Transverse colon (tissue), 4 donors: Measurements from ENCODE around the gene ABCG1. TPM values are rescaled to one million over a fixed set of nuclear protein-coding genes. Genes with fewer than 3 reads are reported as not detected.
A peak's percentile ranks its signal among the peaks of the same experiment; 100 is the strongest.

Experiments
- DNase-seq: peaks from one replicate; pipeline ENCODE4 v3.0.0-alpha.2; 2019
- H3K27ac ChIP-seq, 4 donors: fragments of 200-600 bp; sonication (generic); 2 replicates each; pipeline ENCODE4 v1.5.1; 2016 to 2018; ENCODE audit warnings: inconsistent platforms in 4 of 4
- H3K27me3 ChIP-seq: fragments of 200-600 bp; sonication (generic); 2 replicates; pipeline ENCODE4 v1.5.1; 2017; ENCODE audit warnings: inconsistent platforms
- H3K36me3 ChIP-seq, 4 donors: fragments of 200-600 bp; sonication (generic); 2 replicates each; pipeline ENCODE4 v1.5.1; 2017 to 2019; ENCODE audit warnings: inconsistent platforms in 4 of 4
- H3K4me1 ChIP-seq, 4 donors: fragments of 200-600 bp; sonication (generic); 2 replicates each; pipeline ENCODE4 v1.5.1; 2017 to 2020; ENCODE audit warnings: inconsistent platforms in 4 of 4
- H3K4me3 ChIP-seq, 4 donors: fragments of 200-600 bp; sonication (generic); 1 replicate in 1 of 4; 2 replicates in 3 of 4; pipeline versions ENCODE4 v1.5.1 to v1.6.1; 2017 to 2019; ENCODE audit warnings: inconsistent platforms in 4 of 4
- H3K9me3 ChIP-seq, 2 donors: fragments of 200-600 bp; sonication (generic); 2 replicates each; pipeline ENCODE4 v1.5.1; 2017 to 2019; ENCODE audit warnings: inconsistent platforms in 2 of 2
- EP300 ChIP-seq: sonication (generic); formaldehyde crosslinking; IDR thresholded peaks from one replicate; pipeline ENCODE4 v1.6.1; 2017; ENCODE audit warnings: antibody characterized with exemption, low read depth
- POLR2A ChIP-seq: fragments of 450-650 bp; IDR thresholded peaks from one replicate; pipeline ENCODE4 v1.6.1; 2016; ENCODE audit warnings: antibody characterized with exemption, mild to moderate bottlenecking, moderate library complexity
- POLR2AphosphoS5 ChIP-seq, 3 donors: sonication (generic); formaldehyde crosslinking; IDR thresholded peaks; one replicate each; pipeline ENCODE4 v1.6.1; 2016; ENCODE audit warnings: antibody characterized with exemption in 3 of 3
- WGBS, 2 donors: methylation state at CpG; one replicate each; pipeline ENCODE4 v1.1.5; 2018; ENCODE audit warnings: low coverage in 1 of 2; 5-methylcytosine and 5-hydroxymethylcytosine counted together
- in situ Hi-C, 4 donors: fragments of 200-750 bp; cut with MboI; loops; one replicate each; pipeline versions ENCODE4 v1.15.0 to v1.15.1; 2017; ENCODE audit warnings: low sequenced_read_pairs in 3 of 4, low pct_ligation_motif_present in 1 of 4, low pct_unique_long_range_greater_than_20kb in 1 of 4
- intact Hi-C: fragments of 100-400 bp; cut with DNase I; formaldehyde crosslinking; loops from one replicate; pipeline ENCODE4 v1.15.1; 2023; ENCODE audit warnings: low total_unique reads
- total RNA-seq, 4 donors: library from RNA; depleted of rRNA; stranded (reverse); fragments of >200 nt; gene quantifications; one replicate each; pipeline ENCODE4 v1.1.0, GENCODE V29; 2016
- TF ChIP-seq, protein P1 (sequence below), 5 experiments: fragments of 200-600 bp in 3 of 5; fragments of 450-650 bp in 2 of 5; sonication (generic) in 3 of 5; IDR thresholded peaks; 1 replicate in 2 of 5; 2 replicates in 3 of 5; pipeline ENCODE4 v1.5.1; 2016 to 2017; ENCODE audit warnings: antibody characterized with exemption in 5 of 5, inconsistent platforms in 3 of 5, mild to moderate bottlenecking in 2 of 5, moderate library complexity in 1 of 5

Gene ABCG1
- total RNA-seq, 4 donors from 2014 or later, result 17.1 to 67.7 (median 53.2) TPM

DNA sequence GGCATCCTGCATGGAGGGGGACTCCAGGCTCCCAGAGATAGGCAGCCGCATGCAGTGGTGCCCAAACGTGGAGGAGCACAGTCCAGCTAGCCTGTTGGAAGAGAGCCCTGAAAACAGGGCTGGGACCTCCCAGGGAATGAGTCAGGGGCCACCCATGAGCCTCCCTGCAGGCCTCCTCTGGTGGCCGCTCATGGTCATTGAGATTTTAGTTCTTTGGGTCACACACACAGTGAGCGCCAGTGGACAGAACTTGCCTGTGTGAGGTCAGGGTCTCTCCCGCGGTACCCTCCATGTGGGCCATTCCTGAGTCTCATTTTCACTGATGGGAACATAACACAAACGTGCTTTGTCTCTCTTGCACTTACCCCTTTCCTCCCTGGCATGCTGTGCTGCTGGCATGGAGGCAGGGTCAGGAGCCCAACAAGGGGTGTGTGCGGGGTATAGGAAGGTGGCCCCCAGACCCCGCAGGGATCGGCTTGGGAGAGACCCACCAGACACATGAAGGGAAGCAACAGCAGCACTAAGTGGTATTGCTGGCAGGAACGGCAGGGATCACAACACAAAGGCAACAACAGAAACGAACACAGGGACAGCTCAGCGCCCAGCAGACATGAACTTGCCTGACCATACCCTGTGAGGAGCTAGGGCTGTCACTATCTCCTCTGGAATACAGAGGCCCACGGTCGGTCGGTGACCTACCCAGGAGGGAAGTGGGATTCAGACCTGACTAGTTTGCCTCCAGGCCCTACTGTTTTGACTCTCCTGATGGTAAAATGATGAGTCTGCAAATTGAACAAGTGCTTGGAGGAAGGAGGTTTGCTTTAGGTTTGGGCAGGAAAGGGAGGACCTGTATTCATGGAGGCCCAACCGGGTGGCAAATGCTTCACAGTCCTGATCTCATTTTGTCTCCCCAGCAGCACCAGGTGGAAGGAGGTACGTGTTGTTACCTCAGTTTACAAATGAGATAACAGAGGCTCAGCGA is 31.8 kb downstream of the ABCG1 start:
- TF ChIP-seq EP300 (no peak), POLR2AphosphoS5 (IDR thresholded peaks at IDR 0.05) (no peak), POLR2A (no peak)
- TF ChIP-seq, protein P1, sequence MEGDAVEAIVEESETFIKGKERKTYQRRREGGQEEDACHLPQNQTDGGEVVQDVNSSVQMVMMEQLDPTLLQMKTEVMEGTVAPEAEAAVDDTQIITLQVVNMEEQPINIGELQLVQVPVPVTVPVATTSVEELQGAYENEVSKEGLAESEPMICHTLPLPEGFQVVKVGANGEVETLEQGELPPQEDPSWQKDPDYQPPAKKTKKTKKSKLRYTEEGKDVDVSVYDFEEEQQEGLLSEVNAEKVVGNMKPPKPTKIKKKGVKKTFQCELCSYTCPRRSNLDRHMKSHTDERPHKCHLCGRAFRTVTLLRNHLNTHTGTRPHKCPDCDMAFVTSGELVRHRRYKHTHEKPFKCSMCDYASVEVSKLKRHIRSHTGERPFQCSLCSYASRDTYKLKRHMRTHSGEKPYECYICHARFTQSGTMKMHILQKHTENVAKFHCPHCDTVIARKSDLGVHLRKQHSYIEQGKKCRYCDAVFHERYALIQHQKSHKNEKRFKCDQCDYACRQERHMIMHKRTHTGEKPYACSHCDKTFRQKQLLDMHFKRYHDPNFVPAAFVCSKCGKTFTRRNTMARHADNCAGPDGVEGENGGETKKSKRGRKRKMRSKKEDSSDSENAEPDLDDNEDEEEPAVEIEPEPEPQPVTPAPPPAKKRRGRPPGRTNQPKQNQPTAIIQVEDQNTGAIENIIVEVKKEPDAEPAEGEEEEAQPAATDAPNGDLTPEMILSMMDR (IDR thresholded peaks at IDR 0.05), result no peak
- Histone ChIP-seq H3K4me3 (no peak overlapping the region), H3K4me1 (peaks cover 3 to 22% (median 5%) of the 10 kb centered on the region in 4 donors), H3K36me3 (no peaks in the 10 kb centered on the region), H3K27me3 (no peaks in the 10 kb centered on the region), H3K27ac (no peak overlapping the region), H3K9me3 (no peaks in the 10 kb centered on the region)
- in situ Hi-C loops, result loop anchor here in 1 of 4 donors (10.0 kb wide), 1 partner anchor 96 kb away; no protein-coding TSS in a partner anchor
- 89% methylated on average over 19 of the region's 19 CpGs; no CpG with 5 or more reads in 1 of the 2 donors for WGBS, 2 donors
- intact Hi-C loops, result no loop called here
- no peak for DNase-seq

DNA sequence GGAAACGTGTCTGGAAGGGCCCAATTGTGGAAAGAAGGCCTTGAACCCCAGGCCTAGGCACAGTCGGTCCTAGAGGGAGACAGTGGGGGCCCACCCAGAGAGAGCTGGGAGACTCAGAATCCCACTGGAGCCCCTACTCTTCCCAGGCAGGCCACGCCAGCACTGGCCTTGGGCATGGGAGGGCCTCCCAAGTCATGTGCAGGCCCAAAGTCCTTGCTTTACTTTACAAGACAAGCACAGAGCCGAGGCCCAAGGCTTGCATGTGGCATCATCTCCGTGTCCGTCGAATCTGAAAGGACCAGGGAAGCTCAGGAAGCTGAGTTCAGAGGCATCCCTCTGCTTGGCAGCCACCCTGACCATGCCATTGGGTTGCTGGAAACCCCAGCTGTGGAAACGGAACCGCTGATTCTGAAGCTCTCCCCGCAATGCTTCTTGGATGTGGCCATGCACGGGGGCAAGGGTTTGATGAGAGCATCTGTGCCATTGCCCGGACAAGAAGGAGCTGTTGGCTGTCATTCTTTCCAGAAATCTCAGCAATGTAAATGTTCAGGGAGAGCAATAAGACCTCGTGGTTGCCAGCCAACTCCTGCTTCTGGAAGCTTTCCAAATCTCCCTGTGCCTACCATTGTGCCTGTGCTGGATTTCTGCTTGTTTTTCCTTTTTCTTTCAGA is 32.8 kb downstream of the ABCG1 start:
- no peak for DNase-seq
- Histone ChIP-seq H3K9me3 (no peaks in the 10 kb centered on the region), H3K27me3 (no peaks in the 10 kb centered on the region), H3K4me3 (no peak overlapping the region), H3K4me1 (peaks cover 3 to 20% (median 5%) of the 10 kb centered on the region in 4 donors), H3K36me3 (no peaks in the 10 kb centered on the region), H3K27ac (no peak overlapping the region)
- intact Hi-C loops, result no loop called here
- in situ Hi-C loops, result loop anchor here in 1 of 4 donors (10.0 kb wide), 1 partner anchor 97 kb away; no protein-coding TSS in a partner anchor
- TF ChIP-seq, protein P1 (IDR thresholded peaks at IDR 0.05), result no peak
- TF ChIP-seq POLR2A, result no peak
- TF ChIP-seq POLR2AphosphoS5 (IDR thresholded peaks at IDR 0.05), result no peak
- TF ChIP-seq EP300, result no peak
- WGBS, 2 donors, result 17 to 81% methylated on average over 1 to 13 of the region's 13 CpGs

DNA sequence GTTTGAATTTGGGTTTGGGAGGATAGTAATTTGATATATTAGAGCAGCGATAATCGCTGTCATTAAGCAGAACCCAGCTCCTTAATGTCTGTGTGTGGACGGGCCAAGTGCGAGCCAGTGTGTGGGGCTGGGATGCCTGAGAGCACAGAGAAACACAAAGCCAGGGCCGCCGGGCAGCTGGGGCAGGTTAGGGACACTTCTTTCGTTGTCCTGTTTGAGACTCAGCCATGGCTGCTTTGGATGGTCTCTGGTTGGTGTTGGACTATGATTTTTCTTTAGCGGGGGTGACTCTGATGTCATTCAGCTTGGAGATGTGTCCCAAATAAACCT is 33.4 kb downstream of the ABCG1 start:
- Histone ChIP-seq H3K27me3 (no peaks in the 10 kb centered on the region), H3K36me3 (no peaks in the 10 kb centered on the region), H3K27ac (no peak overlapping the region), H3K4me3 (no peak overlapping the region), H3K9me3 (no peaks in the 10 kb centered on the region), H3K4me1 (peaks cover 3 to 20% (median 5%) of the 10 kb centered on the region in 4 donors)
- 90% methylated on average over 2 to 8 of the region's 8 CpGs for WGBS, 2 donors
- in situ Hi-C loops, result loop anchor here in 1 of 4 donors (10.0 kb wide), 1 partner anchor 97 kb away; no protein-coding TSS in a partner anchor
- TF ChIP-seq, protein P1 (IDR thresholded peaks at IDR 0.05), result no peak
- TF ChIP-seq POLR2AphosphoS5 (IDR thresholded peaks at IDR 0.05) (no peak), EP300 (no peak), POLR2A (no peak)
- no peak for DNase-seq
- intact Hi-C loops, result no loop called here

DNA sequence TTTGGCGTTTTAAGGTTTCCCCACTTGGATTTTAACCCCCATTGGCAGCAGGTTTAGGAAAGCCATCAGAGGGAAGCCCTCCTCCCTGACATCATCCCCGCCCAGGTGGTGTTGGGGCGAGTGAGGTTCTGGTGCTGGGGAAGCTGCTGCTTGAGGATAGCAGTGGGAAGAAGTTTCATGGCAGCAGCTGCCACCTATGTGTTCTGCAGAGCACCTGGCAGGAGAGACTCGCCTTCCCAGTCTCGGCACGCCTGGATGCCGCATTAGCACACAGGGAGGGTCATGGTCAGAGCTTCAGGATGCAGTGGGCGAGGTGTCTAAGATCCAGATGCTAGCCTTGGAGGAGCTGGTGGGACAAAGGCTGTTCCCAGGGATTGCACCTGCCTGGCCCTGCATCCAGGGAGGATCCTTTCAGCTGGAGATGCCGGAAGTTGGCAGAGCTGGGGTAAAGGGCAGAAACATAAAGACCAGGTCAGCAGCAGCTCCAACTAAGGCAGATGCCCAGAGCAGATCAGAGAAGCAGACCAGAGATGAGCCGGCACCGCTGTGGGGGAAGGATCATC is 33.9 kb downstream of the ABCG1 start:
- H3K27me3 ChIP-seq, result no peaks in the 10 kb centered on the region
- H3K4me3 ChIP-seq, result no peak overlapping the region
- no peak overlapping the region for H3K27ac ChIP-seq
- intact Hi-C loops, result no loop called here
- WGBS, 2 donors, result 57 to 76% methylated on average over 4 to 11 of the region's 11 CpGs
- in situ Hi-C loops, result loop anchor here in 1 of 4 donors (10.0 kb wide), 1 partner anchor 98 kb away; no protein-coding TSS in a partner anchor
- peak; percentile 55 for DNase-seq
- TF ChIP-seq EP300 (no peak), POLR2A (no peak), POLR2AphosphoS5 (IDR thresholded peaks at IDR 0.05) (no peak)
- TF ChIP-seq, protein P1 (IDR thresholded peaks at IDR 0.05), result no peak
- H3K9me3 ChIP-seq, result no peaks in the 10 kb centered on the region
- peaks cover 3 to 20% (median 5%) of the 10 kb centered on the region in 4 donors for H3K4me1 ChIP-seq
- H3K36me3 ChIP-seq, result no peaks in the 10 kb centered on the region
